GM19023 (cell line): ENCODE results near the gene SH3RF3.

ENCODE experiments used
- ATAC-seq: cut with Tn5 transposase; IDR thresholded peaks from one replicate; pipeline ENCODE4 v1.9.1; 2021; ENCODE audit warnings: mild to moderate bottlenecking, moderate library complexity; ENCODE audit not compliant: unreplicated experiment

The SH3RF3 gene

DNA sequence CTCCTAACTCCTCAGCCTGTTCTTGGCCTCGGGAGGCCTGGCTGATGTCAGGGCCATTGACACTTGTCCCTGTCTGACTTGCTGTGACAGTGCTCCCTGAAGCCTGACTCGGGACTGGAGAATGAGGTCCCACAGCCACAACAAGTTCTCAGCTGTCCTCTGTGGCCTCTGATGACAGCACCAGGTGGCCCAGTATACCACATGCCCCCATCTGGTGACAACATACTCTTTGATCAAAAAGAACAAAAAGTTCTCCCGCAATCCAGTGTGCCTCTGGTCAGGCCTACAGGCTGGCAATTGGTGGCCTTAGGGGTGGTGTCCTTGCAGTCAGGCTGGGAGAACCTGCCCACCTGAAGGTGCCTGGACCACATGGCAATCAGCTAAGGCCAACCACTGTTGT, 382.2 kb downstream of the SH3RF3 start:
- ATAC-seq = no peak

DNA sequence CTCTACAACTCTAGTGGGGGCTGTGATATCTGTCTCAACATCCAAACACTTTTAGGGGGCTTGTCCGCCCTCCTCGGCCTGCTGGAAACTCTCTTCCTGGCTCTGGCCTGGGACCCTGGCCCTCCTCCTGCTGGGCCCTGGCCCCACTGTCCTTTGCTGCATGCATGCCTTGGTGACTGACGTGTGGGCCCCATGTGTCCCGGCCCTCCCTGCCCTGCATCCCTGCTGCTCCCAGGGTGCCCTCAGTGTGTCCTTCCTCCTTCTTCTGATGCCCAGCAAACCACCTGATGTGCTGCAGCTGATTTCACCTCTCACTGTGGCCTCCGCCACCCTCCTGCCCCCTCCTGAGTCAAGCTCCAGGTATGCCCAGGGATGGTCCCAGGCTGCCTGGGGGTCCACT, 383.1 kb downstream of the SH3RF3 start:
- ATAC-seq = no peak

DNA sequence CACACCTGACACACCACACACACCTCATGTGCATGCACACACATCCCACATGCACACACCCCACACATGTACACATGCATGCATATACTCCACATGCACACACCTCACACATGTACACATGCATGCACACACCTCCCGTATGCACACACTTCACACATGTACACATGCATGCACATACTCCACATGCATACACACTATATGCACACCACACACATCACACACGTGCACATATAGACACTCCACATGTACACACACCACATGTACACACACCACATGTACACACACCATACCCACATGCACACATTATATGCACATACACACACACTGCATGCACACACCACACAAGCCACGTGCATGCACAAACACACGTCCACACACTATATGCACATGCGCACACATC, 384.2 kb downstream of the SH3RF3 start:
- ATAC-seq = no peak

DNA sequence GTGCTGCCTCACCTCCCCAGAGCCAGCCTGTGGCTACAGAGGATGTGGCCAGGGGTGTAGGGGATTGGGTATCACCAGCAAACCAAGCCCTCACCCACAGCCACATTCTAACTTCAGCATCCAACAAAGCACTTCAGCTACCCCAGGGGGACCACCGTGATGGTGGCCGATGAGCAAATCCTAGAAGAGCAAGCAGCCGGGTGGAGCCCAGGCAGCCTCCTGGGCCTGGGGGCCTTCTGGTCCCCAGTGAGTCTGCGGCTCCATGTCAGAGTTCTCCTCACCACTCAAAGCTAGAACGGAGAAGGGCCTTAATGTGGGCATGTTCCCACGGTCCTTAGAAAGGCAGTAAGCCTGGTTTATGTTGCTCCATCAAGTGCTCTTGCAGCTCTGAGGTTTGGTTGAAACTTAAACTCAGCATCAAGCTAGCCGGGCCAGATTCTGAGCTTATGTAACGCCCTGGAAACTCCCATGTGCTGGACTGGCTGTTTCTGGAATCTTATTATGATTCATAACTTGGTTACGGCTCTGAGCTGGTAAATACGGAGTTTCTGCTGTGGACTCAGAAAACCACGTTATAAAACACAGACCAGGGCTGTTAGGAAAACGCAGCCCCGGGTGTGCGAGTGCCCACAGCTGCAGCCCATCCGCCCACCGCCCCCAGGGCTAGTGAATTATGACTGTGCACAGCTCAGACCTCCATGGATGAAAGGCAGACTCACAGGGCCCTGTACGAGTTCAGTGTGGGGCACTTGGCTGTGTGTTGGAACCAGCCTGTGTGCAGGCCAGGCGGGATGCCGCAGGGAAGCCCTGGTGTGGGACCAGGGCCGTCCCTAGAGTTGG, 385.0 kb downstream of the SH3RF3 start:
- peak; percentile 71 for ATAC-seq

DNA sequence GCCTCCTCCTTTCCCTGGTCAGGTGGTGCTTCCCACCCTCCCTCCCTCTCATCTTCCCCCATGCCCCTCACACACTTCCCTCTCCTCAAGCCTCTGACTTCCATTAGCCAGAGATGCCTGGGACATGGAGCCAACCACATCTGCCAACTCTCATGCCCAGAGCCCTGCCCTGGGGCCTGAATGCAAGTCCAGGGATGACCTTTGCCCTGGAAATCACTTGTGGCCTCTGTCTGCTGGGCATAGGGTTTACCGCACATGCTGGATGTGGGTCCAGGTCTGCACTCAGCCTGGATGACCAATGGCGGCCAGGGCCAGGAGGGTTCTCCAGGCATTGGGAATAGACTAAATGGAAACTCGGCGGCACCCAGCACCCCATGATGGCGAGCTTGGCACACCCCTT, 385.9 kb downstream of the SH3RF3 start:
- ATAC-seq = no peak

DNA sequence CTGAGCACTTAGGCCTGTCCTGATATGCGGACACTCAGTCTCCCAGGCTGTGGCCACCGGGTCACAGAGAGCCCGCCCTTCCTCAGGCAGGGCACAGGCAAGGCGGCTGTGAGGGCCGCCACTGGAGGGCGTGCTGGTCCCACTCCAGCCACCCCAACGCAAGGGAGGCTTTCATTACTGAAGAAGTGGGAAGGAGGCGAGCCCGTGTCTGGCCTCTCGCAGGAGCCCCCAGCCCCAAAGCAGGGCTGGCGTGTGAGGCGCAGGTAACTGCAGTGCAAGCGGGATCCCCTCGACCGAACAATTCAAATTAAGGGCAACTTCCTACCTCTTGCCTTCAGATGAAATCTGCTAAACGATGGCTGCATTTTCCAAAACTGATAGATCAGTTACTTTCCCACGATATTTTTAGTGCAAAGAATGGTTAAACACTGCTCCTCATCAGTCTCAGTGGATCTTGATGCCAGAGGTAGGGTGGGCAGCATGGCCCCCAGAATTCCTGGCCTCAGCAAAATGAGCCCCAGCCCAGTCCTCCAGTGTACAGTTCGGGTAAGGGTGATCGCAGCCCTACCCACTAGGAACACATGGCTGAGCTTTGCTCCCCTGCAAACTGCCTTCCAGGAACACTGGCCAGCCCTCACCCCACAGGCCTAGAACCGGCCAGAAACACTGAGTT, 387.6 kb downstream of the SH3RF3 start:
- ATAC-seq = no peak

DNA sequence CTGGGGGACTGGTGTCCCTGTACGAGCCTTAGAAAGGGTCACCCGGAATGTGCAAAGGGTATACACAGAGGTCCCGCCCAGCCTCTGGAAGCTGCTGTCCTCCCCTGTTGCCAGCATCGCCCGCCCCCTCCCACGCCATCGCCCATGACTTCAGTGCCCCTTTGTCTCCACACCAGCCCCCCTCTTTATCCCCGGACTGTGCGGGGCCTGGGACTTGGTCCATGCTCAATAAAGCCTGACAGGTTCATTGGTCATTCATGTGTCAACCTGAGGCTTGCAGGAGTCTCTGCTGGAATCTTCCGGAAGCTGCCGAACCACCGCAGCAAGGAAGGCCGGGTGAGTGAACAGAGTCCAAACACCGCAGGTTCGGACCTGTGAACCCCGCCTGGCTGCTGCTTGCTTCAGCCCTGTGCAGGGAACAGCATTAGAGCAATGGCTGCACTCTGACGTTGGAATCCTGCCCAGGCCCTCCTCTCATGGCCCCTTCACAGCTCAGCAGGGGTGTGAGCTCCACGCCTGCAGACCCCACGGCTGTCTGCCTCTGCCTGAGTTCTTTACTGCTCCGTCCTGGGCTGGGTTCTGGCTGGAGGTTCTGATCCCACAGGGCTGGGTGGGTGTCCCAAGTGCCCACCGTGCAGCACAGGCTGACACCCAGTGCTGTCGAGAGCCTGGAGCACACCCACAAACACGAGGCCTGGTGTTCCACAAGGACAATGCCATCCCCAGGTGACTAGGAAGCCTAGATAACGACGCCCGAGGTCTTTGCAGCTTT, 388.3 kb downstream of the SH3RF3 start:
- no peak for ATAC-seq

DNA sequence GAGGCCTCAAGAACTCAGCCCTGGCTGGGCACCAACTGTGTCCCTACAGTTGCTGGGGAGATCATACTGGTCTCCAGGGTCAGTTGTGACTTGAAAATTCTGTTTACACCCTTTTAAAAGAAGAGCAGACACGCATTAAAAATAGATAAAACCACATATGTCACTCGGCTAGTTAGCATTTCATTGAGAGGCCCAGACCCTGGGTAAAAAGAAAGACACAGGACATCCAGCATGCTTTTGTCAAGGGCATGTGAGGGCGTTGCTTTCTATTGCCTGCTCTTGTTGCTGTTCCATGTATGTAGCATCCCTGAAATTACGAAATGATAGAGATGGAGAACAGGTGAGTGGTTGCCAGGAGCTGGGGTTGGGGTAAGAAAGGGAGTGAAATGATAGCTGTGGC, 390.5 kb downstream of the SH3RF3 start:
- no peak for ATAC-seq

DNA sequence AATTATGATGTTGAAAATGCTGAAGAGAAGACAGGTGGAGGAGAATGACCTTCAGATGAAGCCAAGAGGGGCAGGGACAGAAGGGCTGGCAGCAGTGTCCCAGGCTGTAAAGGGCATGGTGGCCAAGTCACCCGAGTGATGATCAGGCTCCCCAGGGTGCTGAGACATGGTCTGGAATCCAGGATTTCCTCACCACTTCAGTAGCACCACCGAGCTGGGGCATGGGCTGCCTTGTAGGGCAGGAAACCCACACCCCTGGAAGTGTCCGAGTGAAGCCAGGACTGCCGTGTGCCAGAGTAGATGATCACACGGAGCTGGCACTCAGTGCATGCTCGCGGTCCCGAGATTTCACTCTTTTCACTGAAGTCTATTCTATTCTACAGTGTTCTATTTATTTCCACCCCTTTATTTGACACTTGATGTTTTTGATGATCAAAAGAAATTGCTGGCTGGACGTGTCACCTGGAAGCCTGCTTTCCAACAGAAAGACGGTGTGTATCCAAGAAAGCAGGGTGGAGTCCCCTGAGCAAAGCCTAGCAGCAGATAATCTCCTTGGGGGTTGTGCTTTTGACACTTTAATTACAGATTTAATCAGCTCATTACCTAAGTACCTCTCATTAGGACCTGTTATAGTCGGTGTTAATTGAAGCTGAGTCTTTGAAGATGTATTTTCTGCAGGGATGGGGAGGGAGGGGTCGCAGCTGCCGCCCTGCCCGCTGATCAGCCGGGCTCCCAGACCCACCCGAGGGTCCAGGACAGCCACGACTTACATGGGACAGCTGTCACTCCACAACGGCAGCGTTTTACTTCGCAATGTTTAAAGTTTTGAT, 392.4 kb downstream of the SH3RF3 start:
- ATAC-seq = no peak

DNA sequence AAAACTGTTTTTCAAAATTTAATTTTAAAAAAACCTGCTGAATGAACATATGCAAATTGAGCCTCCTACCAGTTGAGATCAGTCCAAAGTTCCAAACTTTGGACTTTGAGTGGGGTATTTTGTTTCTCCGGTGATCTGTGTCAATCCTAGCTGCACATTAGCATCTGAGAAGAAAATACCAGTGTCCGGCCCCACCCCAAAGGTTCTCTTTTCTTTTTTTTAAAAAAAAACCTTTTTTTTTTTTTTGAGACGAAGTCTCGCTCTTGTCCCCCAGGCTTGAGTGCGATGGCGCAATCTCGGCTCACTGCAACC, 393.0 kb downstream of the SH3RF3 start:
- no peak for ATAC-seq

DNA sequence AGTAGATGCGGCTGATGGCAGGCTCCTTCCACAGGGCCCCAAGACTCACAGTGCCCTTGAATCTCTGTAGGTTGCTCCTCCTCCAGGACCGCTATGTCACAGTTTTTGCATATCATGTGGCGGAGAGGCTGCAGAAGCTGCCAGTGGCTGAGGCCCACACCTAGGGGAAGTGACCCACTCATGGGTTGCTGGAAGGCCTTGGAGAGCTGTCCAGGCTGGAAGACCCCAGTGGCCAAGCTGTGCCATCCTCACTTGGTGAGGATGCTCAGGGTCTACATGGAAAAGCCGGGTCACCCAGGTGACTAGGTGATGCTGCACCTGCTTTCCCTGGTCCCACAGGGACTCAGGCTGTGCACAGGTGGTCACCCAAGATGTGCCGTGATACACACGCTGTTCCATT, 394.1 kb downstream of the SH3RF3 start:
- no peak for ATAC-seq

DNA sequence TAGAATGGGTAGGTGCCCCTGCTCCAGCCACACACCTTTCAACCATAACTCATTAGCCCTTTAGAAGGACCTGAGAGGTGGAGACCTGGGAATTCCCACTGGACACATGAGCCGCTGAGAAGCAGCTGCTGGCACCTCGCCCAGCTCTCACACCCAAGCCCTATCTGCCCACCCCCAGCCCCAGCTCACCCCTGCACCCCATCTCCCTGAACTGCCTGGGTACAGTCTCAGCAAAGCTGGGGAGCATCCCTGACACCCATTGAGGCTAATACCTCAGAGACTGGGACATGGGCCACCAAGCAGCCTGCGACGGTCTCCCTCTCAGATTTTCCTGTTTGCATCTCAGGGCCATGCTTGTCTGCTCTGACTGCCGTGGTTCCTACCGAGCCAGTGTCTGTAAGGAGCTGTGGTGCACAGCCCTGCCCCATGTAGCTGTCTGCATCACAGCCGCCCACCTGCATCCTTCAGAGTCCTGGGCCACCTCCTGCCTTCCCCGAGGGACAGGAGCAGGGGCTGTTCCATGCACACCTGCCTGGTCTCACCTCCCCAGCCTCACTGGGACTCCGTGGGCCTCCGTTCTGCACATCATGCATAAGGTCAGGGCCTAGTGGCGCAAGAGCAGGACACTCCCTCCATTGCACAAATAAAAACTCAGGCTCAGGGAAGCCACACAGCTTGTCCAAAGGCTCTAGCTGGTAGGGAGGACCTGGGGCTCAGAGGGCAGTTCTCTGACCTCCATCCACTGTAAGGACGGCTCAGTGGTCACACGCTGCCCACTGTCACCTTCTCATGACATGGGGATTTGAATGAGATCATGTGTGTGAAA, 394.7 kb downstream of the SH3RF3 start:
- ATAC-seq = no peak

DNA sequence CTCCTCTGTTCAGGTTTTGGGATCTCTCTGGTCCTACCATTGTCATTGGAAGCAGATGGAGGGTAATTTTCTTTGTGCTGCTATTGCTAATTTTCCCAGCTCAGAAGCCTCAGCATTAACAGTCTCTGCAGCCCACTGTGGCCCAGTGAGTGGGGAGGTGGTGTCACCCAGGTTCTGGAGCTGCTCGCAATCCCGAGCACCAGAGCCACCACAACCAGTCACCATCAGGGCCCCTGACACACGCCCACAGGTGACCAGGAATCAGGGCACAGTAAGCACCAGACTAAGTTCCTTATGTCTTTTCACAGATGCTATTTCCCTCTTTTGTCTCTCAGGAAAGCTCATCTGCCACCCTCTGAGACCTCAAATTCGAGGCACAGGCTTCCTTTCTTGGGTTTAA, 396.8 kb downstream of the SH3RF3 start:
- no peak for ATAC-seq

DNA sequence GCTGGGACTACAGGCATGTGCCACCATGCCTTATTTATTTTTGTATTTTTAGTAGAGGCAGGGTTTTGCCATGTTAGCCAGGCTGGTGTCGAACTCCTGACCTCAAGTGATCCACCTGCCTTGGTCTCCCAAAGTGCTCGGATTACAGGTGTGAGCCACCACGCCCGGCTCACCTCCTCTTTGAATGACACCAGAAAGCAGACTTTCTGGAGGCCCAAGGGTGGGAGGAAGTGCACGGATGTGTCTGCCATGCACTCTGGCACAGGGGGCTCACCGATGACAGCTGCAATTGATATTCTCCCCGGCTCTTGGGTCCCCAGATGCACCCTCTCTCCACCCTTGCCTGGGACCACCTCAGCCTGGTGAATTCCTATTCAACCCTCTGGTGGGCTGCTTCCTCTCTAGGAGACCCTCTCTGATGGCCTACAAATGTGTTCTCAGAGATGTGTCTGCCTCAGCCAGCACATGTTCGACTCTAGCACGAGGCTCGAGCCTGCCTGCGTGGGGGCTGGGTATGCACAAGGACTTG, 397.5 kb downstream of the SH3RF3 start:
- ATAC-seq = no peak

DNA sequence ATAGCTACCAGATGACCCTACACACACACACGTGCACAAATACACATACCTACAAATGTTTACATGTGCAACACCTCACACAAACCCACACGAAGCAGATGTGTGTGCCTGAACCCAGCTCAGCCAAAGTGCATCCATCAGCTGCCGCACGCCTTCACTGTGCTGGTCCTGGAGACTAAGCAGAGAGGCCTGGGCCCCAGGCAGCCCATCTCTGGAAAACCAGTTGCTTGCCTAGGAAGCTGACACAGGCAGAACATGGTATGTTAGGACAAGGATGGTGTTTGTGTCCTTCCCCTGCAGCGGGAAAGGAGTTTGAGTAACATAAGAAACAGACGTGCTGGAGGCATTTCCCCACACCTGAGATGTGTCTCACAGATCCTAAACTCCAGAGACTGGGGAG, 398.1 kb downstream of the SH3RF3 start:
- no peak for ATAC-seq

DNA sequence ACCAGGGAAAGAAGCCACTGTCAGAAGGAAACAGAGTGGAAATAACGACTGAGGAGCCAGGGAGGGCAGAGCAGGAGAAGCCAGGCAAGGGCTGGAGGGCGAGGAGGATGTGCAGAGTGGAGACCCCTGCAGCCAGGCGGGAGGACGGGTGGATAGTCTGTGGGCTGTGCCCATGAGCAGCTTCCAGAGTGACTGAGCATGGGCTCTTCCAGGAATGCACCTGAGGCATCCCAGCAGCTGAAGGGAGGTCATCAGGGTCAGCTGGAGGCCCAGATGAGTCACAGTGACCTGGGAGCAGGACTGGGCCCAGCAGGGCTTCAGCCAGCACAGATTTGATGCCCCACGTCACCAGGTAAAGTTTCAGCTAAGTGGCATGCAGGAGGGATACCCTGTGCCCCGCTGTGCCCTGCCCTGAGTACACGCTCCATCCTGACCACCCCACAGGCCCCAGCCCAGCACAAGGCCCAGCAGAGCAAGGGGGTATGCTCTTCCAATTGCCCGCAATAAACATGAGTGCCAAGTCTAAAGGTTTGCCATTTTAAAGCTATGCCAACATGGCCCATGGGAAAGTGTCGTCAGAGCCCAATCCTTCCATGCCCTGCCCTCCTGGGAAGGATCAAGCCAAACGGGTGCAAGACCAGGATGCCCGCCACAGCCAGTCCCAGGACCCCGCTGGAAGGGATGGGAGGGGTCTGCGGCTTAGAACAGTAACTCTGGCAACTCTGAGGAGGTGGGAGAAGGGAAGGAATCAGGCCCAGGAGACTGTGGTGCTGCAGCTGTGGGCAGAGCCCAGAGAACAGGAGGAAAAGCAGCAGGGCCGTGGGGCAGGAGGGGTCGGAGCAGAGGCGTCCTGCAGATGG, 399.1 kb downstream of the SH3RF3 start:
- ATAC-seq = no peak

DNA sequence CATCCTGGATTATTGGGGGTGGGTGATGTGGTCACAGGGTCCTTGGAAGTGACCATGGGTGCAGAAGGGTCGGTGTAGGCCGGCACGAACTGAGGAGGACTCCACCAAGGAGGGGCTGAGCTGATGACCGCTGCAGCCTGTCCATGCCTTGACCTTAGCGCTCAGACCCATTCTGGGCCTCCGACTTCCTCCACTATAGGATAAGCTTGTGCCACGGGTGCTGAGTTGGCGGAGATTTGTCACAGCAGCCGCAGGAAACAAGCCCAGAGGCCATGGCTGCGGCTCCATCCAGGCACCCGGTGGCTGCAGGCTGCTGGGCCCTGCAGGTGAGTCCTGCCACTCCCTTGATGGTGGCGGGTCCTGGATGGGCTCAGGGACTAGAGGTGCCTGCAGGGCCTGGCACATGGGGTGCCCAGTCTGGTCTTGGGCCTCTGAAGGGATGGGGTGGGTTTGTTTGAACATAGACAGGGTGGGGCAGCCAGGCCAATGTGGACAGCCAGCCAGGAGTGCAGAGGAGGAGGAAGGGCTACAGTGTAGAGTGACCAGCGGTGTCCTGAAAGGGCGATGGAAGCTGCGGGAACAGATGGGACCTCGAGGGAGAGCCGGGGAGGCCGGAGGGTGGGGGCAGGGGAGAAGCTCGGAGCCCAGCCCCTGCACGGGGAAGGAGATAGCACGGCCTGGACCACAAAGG, 400.0 kb downstream of the SH3RF3 start:
- ATAC-seq = no peak
